Suprapubic skin (tissue), 3 donors: ENCODE results near the gene FMNL2.

Experiments used
- CTCF ChIP-seq, 2 donors: fragments of 200-600 bp in 1 of 2; fragments of 450-650 bp in 1 of 2; sonication (generic) in 1 of 2; IDR thresholded peaks; one replicate each; pipeline ENCODE4 v1.5.1; 2016 to 2019; ENCODE audit warnings: antibody characterized with exemption in 2 of 2, mild to moderate bottlenecking in 1 of 2, moderate library complexity in 1 of 2
- EP300 ChIP-seq: sonication (generic); formaldehyde crosslinking; IDR thresholded peaks from one replicate; pipeline ENCODE4 v1.6.1; 2017; ENCODE audit warnings: antibody characterized with exemption

GRCh38 chr2:152686321-152686720 is 351.3 kb downstream of the FMNL2 start:
- no peak for TF ChIP-seq EP300
- no peak for TF ChIP-seq CTCF (IDR thresholded peaks at IDR 0.05)
